Skeletal muscle satellite cell (primary cell): ENCODE data around the gene KCND3.

Experiments
- H3K27me3 ChIP-seq: 2 replicates; pipeline ENCODE4 v1.7.0; 2013; ENCODE audit warnings: low read length; ENCODE audit not compliant: control insufficient read depth, insufficient read depth
- H3K36me3 ChIP-seq: 2 replicates; pipeline ENCODE4 v1.7.0; 2013; ENCODE audit warnings: mild to moderate bottlenecking, control low read depth, low read length; ENCODE audit not compliant: insufficient read depth
- H3K4me1 ChIP-seq: 2 replicates; pipeline ENCODE4 v1.7.0; 2013; ENCODE audit warnings: low read length; ENCODE audit not compliant: control insufficient read depth, insufficient read depth
- H3K4me2 ChIP-seq: 2 replicates; pipeline ENCODE4 v1.7.0; 2013; ENCODE audit warnings: mild to moderate bottlenecking, low read length
- H3K4me3 ChIP-seq: 2 replicates; pipeline ENCODE4 v1.7.0; 2013; ENCODE audit warnings: low read length
- H3K9ac ChIP-seq: 2 replicates; pipeline ENCODE4 v1.7.0; 2013; ENCODE audit warnings: mild to moderate bottlenecking, low read depth, low read length, moderate library complexity
- H3K9me3 ChIP-seq: replicated peaks from 2 replicates; pipeline ENCODE4 v1.7.0; 2013; ENCODE audit warnings: mild to moderate bottlenecking, control low read depth, low read length

Gene KCND3

DNA sequence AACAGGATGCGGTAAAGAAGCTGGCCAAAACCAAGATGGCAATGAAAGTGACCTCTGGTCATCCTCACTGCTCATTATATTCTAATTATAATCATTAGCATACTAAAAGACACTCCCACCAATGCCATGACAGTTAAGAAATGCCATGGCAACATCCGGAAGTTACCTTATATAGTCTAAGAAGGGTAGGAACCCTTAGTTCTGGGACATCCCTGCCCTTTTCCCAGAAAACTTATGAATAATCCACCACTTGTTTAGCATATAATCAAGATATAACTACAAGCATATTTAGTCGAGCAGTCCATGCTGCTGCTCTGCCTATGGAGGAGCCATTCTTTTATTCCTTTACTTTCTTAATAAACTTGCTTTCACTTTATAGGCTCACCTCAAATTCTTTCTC is 154.0 kb downstream of the KCND3 start:
- H3K36me3 ChIP-seq, result no peaks in the 10 kb centered on the region
- no peaks in the 10 kb centered on the region for H3K4me1 ChIP-seq
- H3K27me3 ChIP-seq, result peaks cover 5% of the 10 kb centered on the region
- H3K4me3 ChIP-seq, result no peak overlapping the region
- H3K9ac ChIP-seq, result no peak overlapping the region
- no peak overlapping the region for H3K4me2 ChIP-seq
- H3K9me3 ChIP-seq, result no peaks in the 10 kb centered on the region

DNA sequence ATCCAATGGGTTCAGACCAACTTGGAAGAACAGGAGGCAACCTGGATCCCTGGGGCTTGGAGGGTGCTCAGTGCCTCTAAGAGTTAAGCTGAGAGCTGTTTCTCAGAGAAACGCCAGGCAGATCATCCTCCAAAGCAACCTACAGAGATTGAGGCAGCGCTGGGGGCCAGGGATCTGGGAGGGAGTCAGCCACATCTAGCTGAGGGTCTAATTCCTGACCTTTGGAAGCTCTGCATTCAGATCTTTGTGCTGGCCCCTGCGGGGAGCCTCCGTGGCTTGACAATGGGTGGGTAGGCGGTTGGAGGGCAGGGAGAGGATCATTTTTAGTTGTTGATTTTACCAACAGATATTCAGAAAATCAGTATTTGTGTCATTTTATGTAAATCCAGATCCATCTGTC is 154.5 kb downstream of the KCND3 start:
- Histone ChIP-seq H3K4me3 (no peak overlapping the region), H3K27me3 (peaks cover 3% of the 10 kb centered on the region), H3K4me1 (no peaks in the 10 kb centered on the region), H3K9ac (no peak overlapping the region), H3K36me3 (no peaks in the 10 kb centered on the region), H3K4me2 (no peak overlapping the region), H3K9me3 (no peaks in the 10 kb centered on the region)

DNA sequence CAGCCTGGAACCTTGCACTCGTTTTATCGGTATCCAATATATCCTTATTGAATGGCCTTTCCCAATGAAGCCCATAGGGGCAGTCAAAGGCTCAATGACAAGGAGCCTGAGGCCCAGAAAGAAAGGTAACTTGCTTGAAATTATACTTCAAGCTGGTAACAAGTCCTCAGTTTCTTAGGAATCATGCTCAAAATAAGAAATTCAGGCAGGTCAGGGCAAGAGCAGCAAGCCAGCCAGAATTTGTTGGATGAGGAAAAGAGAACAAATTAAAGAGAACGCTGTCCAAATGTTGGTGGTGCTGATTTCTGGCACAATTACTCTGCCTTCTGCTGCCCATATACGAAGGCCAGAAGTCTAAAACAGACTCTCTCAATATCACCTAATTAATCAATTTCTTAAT is 156.1 kb downstream of the KCND3 start:
- no peaks in the 10 kb centered on the region for H3K4me1 ChIP-seq
- H3K27me3 ChIP-seq, result peaks cover 3% of the 10 kb centered on the region
- H3K4me3 ChIP-seq, result no peak overlapping the region
- H3K36me3 ChIP-seq, result no peaks in the 10 kb centered on the region
- H3K9me3 ChIP-seq, result no peaks in the 10 kb centered on the region
- H3K4me2 ChIP-seq, result no peak overlapping the region
- no peak overlapping the region for H3K9ac ChIP-seq

DNA sequence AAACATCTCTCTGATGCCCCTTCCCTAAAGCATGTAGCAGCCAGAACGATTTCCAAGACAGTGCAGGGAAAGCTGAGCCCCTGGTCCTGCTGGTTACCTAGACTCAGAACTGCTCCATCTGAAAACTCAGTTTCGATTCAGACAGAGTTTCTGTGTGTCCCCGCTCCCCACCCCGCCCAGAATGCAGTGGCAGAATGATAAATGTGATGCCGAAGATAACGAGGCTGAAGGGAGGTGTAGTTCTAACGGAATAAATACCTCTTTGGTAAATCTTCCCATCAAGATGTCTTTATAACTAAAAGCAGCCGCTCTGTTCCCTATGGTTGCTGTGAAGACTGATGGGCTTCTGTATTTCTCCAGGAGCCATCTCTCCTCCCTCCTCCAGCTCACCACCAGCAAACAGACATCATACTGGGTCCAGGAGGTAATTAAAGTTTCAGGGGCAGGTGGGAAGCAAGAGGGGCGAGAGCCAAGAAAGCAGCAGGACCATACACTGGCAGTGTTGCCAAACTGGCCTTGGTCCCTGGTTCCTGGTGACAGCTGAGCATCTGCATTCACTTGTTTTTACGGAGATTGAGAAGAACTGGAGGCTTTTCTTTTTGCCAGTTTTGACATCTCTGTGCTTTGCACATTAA is 156.8 kb downstream of the KCND3 start:
- Histone ChIP-seq H3K4me3 (no peak overlapping the region), H3K4me1 (no peaks in the 10 kb centered on the region), H3K9me3 (no peaks in the 10 kb centered on the region), H3K36me3 (no peaks in the 10 kb centered on the region), H3K27me3 (peaks cover 3% of the 10 kb centered on the region), H3K4me2 (no peak overlapping the region), H3K9ac (no peak overlapping the region)

DNA sequence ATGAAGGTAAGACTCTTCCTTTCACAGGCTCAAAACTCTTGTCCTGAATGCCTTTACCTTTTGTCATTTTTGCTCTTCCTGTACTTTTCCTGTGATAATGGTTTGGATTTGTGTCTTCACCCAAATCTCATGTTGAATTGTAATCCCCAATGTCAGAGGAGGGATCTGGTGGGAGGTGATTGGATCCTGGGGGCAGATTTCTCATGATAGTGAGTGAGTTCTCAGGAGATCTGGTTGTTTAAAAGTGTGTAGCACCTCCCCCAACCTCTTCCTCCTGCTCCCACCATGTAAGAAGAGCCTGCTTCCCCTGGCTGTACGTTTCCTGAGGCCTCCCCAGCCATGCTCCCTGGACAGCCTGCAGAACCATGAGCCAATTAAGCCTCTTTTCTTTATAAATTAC is 158.3 kb downstream of the KCND3 start:
- Histone ChIP-seq H3K9me3 (no peaks in the 10 kb centered on the region), H3K36me3 (no peaks in the 10 kb centered on the region), H3K4me1 (no peaks in the 10 kb centered on the region), H3K4me2 (no peak overlapping the region), H3K4me3 (no peak overlapping the region), H3K27me3 (peaks cover 3% of the 10 kb centered on the region), H3K9ac (no peak overlapping the region)

DNA sequence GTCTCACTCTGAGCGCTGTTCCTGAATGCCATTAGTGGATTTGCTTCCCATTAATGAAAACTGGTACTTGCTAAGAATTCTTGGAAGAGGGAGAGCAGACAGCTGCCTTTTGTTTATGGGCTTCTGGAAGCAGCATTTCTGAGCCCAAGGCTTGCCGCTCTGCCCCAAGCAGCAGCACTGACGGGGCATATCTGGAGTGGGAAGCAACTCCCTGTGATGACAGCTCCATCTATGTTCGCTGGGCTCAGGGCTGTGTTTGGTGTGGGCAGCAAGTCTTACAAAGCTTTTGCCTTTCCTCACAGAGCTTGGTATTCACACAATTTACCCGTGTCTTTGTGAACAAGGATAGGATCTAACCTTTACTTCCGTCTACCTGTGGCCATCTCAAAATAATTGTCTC is 161.5 kb downstream of the KCND3 start:
- no peaks in the 10 kb centered on the region for H3K4me1 ChIP-seq
- H3K9me3 ChIP-seq, result no peaks in the 10 kb centered on the region

DNA sequence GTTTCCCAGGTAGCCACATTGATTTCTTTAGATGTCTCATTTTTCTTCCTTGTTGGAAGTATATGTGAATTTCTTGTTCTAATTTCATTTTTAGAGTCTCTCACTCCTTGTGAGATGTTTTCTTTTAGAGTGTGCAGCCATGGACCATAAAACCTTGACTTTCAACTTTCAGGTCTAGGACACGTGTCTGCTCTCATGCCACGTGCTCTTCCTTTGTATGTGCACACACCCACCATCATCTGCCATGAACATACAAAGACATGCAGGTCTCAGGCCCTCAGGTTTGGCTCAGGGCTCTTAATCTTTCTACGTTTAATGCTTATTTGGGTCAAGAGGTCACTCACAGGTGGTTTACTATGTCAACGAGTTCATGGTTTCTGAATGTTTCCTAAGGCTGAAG is 163.2 kb downstream of the KCND3 start:
- Histone ChIP-seq H3K9ac (no peak overlapping the region), H3K36me3 (no peaks in the 10 kb centered on the region), H3K4me1 (no peaks in the 10 kb centered on the region), H3K4me3 (no peak overlapping the region), H3K4me2 (no peak overlapping the region), H3K27me3 (peaks cover 8% of the 10 kb centered on the region), H3K9me3 (no peaks in the 10 kb centered on the region)

More for the DNA sequence above, 161.5 kb downstream of the KCND3 start:
- H3K4me2 ChIP-seq, result no peak overlapping the region
- peaks cover 6% of the 10 kb centered on the region for H3K27me3 ChIP-seq
- no peak overlapping the region for H3K4me3 ChIP-seq
- no peaks in the 10 kb centered on the region for H3K36me3 ChIP-seq
- H3K9ac ChIP-seq, result no peak overlapping the region

DNA sequence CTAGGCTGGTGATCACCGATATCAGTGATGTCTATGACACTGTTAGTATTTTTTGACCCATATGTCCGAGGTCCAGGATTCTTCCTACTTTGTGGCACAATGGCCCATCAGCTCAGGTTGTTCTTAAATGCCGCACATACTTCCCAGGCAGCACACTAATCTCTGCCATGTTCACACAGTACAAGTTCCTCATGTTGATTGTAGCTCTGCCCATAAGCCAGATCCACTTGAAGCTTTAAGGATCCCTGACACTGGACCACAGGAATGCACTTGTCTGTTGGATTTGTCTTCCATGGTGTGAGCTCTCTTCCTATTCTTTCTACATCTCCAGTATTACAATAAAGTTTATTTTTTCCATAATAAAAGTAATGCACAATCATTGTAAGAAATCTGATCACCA is 164.3 kb downstream of the KCND3 start:
- Histone ChIP-seq H3K4me2 (no peak overlapping the region), H3K27me3 (peaks cover 8% of the 10 kb centered on the region), H3K4me1 (no peaks in the 10 kb centered on the region), H3K9ac (no peak overlapping the region), H3K36me3 (no peaks in the 10 kb centered on the region), H3K4me3 (no peak overlapping the region), H3K9me3 (no peaks in the 10 kb centered on the region)

DNA sequence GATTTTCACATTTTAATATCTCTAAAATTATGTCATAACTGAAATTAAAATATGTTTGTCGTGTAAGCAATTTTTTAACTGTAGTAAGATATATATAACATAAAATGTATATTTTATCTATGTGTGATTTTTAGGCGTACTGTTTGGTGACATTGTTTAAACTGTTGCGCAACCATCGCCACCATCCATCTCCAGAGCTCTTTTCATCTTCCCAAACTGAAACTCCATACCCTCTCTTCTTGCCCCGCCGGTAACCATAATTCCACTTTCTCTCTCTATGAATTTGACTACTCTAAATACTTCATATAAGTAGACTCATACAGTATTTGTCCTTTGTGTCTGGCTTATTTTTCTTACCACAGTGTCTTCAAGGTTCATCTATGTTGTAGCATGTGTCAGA is 167.3 kb downstream of the KCND3 start:
- Histone ChIP-seq H3K9ac (no peak overlapping the region), H3K4me1 (no peaks in the 10 kb centered on the region), H3K9me3 (no peaks in the 10 kb centered on the region), H3K27me3 (peaks cover 6% of the 10 kb centered on the region), H3K4me3 (no peak overlapping the region), H3K36me3 (no peaks in the 10 kb centered on the region), H3K4me2 (no peak overlapping the region)

DNA sequence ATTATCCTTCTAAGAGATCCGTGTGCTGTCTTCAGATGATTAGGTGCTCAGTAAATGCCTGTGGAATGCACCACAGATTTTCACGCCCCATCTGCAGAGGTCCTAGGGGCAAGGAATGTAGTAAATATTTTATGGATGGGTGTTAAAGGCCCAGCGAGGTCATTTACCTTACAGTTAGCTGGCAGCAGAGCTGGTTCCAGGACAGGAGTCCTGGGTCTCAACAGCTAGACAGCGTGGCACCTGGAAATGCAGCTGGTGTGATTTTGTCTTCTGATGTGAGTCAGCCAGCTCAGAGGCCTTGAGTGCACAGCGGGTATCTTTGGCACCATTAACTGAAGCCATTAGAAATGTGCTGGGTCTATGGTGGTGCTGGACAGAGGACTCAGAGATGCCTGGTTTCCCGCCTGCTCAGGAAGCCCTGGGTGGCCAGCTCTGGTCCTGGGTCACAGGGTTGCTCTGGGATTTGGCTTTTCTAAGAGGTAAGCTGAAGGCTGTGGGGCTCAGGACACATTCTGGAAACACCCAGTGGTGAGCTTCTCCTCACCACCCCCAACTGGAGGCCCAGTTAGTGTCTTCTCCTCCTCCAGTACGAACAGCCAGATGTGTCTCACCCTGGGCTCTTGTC is 168.2 kb downstream of the KCND3 start:
- Histone ChIP-seq H3K9ac (no peak overlapping the region), H3K9me3 (no peaks in the 10 kb centered on the region), H3K4me1 (no peaks in the 10 kb centered on the region), H3K36me3 (no peaks in the 10 kb centered on the region), H3K27me3 (peaks cover 9% of the 10 kb centered on the region), H3K4me3 (no peak overlapping the region), H3K4me2 (no peak overlapping the region)

DNA sequence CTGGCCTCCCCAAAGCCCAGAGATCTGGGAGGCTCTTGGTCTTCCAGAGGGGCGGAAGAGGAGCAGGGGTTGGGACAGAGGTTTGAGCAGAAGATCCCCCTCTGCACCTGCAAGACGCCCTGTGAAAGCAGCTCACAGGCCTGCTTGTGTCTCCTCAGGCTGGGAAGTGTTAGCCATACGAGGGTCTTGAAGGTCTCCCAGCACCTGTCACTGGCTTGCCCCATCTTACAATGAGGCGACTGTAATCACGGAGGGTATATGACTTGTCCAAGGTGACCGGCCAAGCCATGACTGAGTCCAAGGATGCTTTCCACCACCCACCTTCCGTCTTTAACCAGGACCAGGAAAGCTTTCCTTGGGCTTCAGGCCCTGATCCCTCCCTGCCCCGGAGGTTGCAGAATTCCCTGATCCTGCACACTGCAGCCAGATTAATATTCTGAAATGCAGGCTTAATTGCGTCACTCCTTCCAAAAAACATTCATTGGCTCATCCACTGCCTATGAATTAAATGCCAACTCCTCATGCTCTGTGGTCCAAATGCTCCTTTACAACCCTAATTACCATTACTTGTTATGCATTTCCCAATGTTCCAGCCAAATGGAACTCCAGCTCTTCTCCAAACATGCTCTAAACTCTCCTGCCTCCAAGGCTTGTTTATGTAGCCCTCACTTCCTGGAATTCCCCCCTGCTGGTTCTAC is 169.8 kb downstream of the KCND3 start:
- Histone ChIP-seq H3K9me3 (no peaks in the 10 kb centered on the region), H3K4me3 (no peak overlapping the region), H3K4me1 (no peaks in the 10 kb centered on the region), H3K9ac (no peak overlapping the region), H3K4me2 (no peak overlapping the region), H3K27me3 (peaks cover 8% of the 10 kb centered on the region), H3K36me3 (no peaks in the 10 kb centered on the region)

DNA sequence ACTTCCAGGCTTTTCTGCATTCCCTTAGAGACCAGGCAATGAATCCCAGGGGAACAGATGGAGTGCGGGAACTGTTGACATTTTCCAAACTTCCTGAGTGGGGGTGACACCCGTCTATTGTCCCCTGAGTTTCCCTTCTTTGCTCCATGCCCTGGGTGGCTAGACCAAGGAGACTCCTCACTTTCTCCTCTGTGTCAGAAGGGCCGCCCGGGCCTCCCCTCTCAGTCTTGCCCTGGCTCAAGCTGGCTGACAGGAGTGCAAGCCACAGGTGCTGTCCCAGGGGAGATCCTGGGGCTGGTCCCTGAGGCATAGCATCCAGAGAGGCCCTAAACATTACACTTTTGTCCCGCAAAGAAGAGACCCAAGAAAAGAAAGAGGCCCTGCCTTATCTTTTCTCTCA is 170.9 kb downstream of the KCND3 start:
- Histone ChIP-seq H3K36me3 (no peaks in the 10 kb centered on the region), H3K9me3 (no peaks in the 10 kb centered on the region), H3K9ac (no peak overlapping the region), H3K4me1 (no peaks in the 10 kb centered on the region), H3K27me3 (peaks cover 8% of the 10 kb centered on the region), H3K4me2 (no peak overlapping the region), H3K4me3 (no peak overlapping the region)
